CD4-positive, alpha-beta T cell (primary cell): ENCODE data around the gene WDR72. TPM values are rescaled to one million over a fixed set of nuclear protein-coding genes. Genes with fewer than 3 reads are reported as not detected.

Experiments
- ATAC-seq: fragments of 200-7000 bp; cut with Tn5 transposase; one replicate; pipeline ENCODE4 v1.10.0; 2022; ENCODE audit warnings: mild to moderate bottlenecking; ENCODE audit not compliant: poor library complexity
- CTCF ChIA-PET: fragments of 350-600 bp; sonication (Branson Sonifier 250); formaldehyde crosslinking; loops from one replicate; lab custom pipeline; 2021; ENCODE audit warnings: antibody characterized with exemption, inconsistent platforms; lab: Charles Lee
- POLR2A ChIA-PET: fragments of 350-600 bp; sonication (Branson Sonifier 250); formaldehyde crosslinking; loops from one replicate; lab custom pipeline; 2021; ENCODE audit warnings: antibody characterized with exemption, inconsistent platforms; lab: Charles Lee
- DNase-seq, 14 experiments: peaks; one replicate each; pipeline ENCODE4 v3.0.0-alpha.2; 2013 to 2020; ENCODE audit warnings: mixed read lengths in 2 of 14
- H3K27ac ChIP-seq, 2 donors: one replicate each; pipeline versions ENCODE4 v1.5.1 to v1.7.0; 2013; ENCODE audit warnings: low read length in 2 of 2, low read depth in 1 of 2, mild to moderate bottlenecking in 1 of 2
- H3K27me3 ChIP-seq, 2 experiments: 1 replicate in 1 of 2; 2 replicates in 1 of 2; pipeline versions ENCODE4 v1.6.1 to v1.7.0; 2013; ENCODE audit warnings: low read length in 2 of 2, control low read depth in 1 of 2, mild to moderate bottlenecking in 1 of 2, moderate library complexity in 1 of 2; ENCODE audit not compliant: insufficient read depth in 2 of 2, control insufficient read depth in 1 of 2
- H3K36me3 ChIP-seq: one replicate; pipeline ENCODE4 v1.6.1; 2013; ENCODE audit warnings: low read length, control low read depth; ENCODE audit not compliant: insufficient read depth
- H3K4me1 ChIP-seq: one replicate; pipeline ENCODE4 v1.6.1; 2013; ENCODE audit warnings: low read length, control low read depth; ENCODE audit not compliant: insufficient read depth
- H3K4me3 ChIP-seq: one replicate; pipeline ENCODE4 v1.5.1; 2013; ENCODE audit warnings: mild to moderate bottlenecking, low read length, moderate library complexity
- H3K9me3 ChIP-seq, 2 experiments: 1 replicate in 1 of 2; 2 replicates in 1 of 2; pipeline versions ENCODE4 v1.6.1 to v1.7.0; 2013; ENCODE audit warnings: low read length in 2 of 2, mild to moderate bottlenecking in 2 of 2, control low read depth in 1 of 2, moderate library complexity in 1 of 2; ENCODE audit not compliant: control insufficient read depth in 1 of 2, insufficient read depth in 1 of 2
- H3K27ac Mint-ChIP-seq: one replicate; pipeline ENCODE4 v1.8.0; 2020; ENCODE audit warnings: mixed read lengths
- H3K27me3 Mint-ChIP-seq: one replicate; pipeline ENCODE4 v1.8.0; 2021; ENCODE audit warnings: mixed read lengths
- H3K36me3 Mint-ChIP-seq: one replicate; pipeline ENCODE4 v1.8.0; 2021; ENCODE audit warnings: low read depth, mixed read lengths
- H3K4me1 Mint-ChIP-seq: one replicate; pipeline ENCODE4 v1.8.0; 2021; ENCODE audit warnings: low read depth, mixed read lengths
- H3K4me3 Mint-ChIP-seq: one replicate; pipeline ENCODE4 v1.8.0; 2020; ENCODE audit warnings: mild to moderate bottlenecking, mixed read lengths
- H3K9me3 Mint-ChIP-seq: one replicate; pipeline ENCODE4 v1.8.0; 2020; ENCODE audit warnings: mixed read lengths
- CTCF ChIP-seq: fragments of 200-600 bp; IDR thresholded peaks from one replicate; pipeline ENCODE4 v1.8.0; 2022; ENCODE audit warnings: antibody characterized with exemption, mild to moderate bottlenecking
- intact Hi-C, 2 experiments: fragments of 100-400 bp; cut with DNase I in 1 of 2; cut with micrococcal nuclease in 1 of 2; formaldehyde crosslinking; loops; one replicate each; pipeline versions ENCODE4 v1.15.1 to v1.9.0; 2023 to 2025; cut with DNase I, micrococcal nuclease
- total RNA-seq, 174 experiments: library from RNA in 2 of 174; stranded (reverse) in 2 of 174; gene quantifications; one replicate each; pipeline ENCODE4 v1.2.3 and lab custom pipeline; 2021 to 2026

Gene WDR72
- total RNA-seq, 2 experiments from 2014 or later = not detected

- ATAC-seq (no peak), DNase-seq (no peak)
- Mint-ChIP-seq H3K36me3 (no peaks in the 10 kb centered on the region), H3K27me3 (no peaks in the 10 kb centered on the region), H3K27ac (no peak overlapping the region), H3K9me3 (no peaks in the 10 kb centered on the region), H3K4me1 (no peaks in the 10 kb centered on the region), H3K4me3 (no peak overlapping the region)
- Histone ChIP-seq H3K4me1 (no peaks in the 10 kb centered on the region), H3K9me3 (no peaks in the 10 kb centered on the region), H3K27ac (no peak overlapping the region), H3K27me3 (no peaks in the 10 kb centered on the region), H3K36me3 (no peaks in the 10 kb centered on the region), H3K4me3 (no peak overlapping the region)
- POLR2A ChIA-PET = no interaction called here
- CTCF ChIA-PET = no interaction called here
- TF ChIP-seq CTCF = no peak
- intact Hi-C loops = no loop called here
These were observed 46.2 kb downstream of the WDR72 start for GRCh38 chr15:53713218-53713617.

- no peak for TF ChIP-seq CTCF
- no peaks in the 10 kb centered on the region for H3K4me1 ChIP-seq
- POLR2A ChIA-PET = no interaction called here
- H3K36me3 ChIP-seq = no peaks in the 10 kb centered on the region
- H3K27me3 ChIP-seq = no peaks in the 10 kb centered on the region
- Mint-ChIP-seq H3K4me3 (no peak overlapping the region), H3K36me3 (no peaks in the 10 kb centered on the region), H3K9me3 (no peaks in the 10 kb centered on the region), H3K4me1 (no peaks in the 10 kb centered on the region), H3K27me3 (peaks cover 5% of the 10 kb centered on the region), H3K27ac (no peak overlapping the region)
- intact Hi-C loops = no loop called here
- no peaks in the 10 kb centered on the region for H3K9me3 ChIP-seq
- no peak overlapping the region for H3K4me3 ChIP-seq
- CTCF ChIA-PET = no interaction called here
- H3K27ac ChIP-seq = no peak overlapping the region
- no peak for ATAC-seq
- DNase-seq = no peak
These were observed 48.6 kb downstream of the WDR72 start for GRCh38 chr15:53710906-53711305.

GRCh38 chr15:53709821-53710220 is 49.6 kb downstream of the WDR72 start:
- H3K4me1 Mint-ChIP-seq = no peaks in the 10 kb centered on the region
- H3K4me1 ChIP-seq = no peaks in the 10 kb centered on the region
- no peak overlapping the region for H3K4me3 Mint-ChIP-seq
- DNase-seq (no peak), ATAC-seq (no peak)
- ChIA-PET CTCF (no interaction called here), POLR2A (no interaction called here)
- no peaks in the 10 kb centered on the region for H3K9me3 Mint-ChIP-seq
- no peak for TF ChIP-seq CTCF
- H3K27ac ChIP-seq = no peak overlapping the region
- intact Hi-C loops = no loop called here
- no peak overlapping the region for H3K4me3 ChIP-seq
- no peaks in the 10 kb centered on the region for H3K36me3 Mint-ChIP-seq
- no peaks in the 10 kb centered on the region for H3K27me3 ChIP-seq
- no peak overlapping the region for H3K27ac Mint-ChIP-seq
- no peaks in the 10 kb centered on the region for H3K9me3 ChIP-seq
- no peaks in the 10 kb centered on the region for H3K36me3 ChIP-seq
- peaks cover 5% of the 10 kb centered on the region for H3K27me3 Mint-ChIP-seq
